PC-3 (cell line): ENCODE data around the gene SRGN.

ENCODE experiments used
- EZH2 ChIP-seq: fragments of 300-600 bp; sonication (generic); IDR thresholded peaks from one replicate; pipeline ENCODE4 v1.6.1; 2017; ENCODE audit warnings: antibody characterized with exemption, mild to moderate bottlenecking, low read length; ENCODE audit not compliant: unreplicated experiment
- EZH2phosphoT487 ChIP-seq: fragments of 300-600 bp; sonication (generic); IDR thresholded peaks from 2 replicates; pipeline ENCODE4 v1.6.1; 2018; ENCODE audit warnings: mild to moderate bottlenecking, antibody characterized with exemption, low read length, borderline replicate concordance
- TF ChIP-seq, protein P1 (sequence below): fragments of 300-600 bp; sonication (generic); conservative IDR thresholded peaks from 2 replicates; pipeline ENCODE4 v1.5.1; 2017; ENCODE audit warnings: antibody characterized with exemption, low read depth, mild to moderate bottlenecking, low read length

DNA sequence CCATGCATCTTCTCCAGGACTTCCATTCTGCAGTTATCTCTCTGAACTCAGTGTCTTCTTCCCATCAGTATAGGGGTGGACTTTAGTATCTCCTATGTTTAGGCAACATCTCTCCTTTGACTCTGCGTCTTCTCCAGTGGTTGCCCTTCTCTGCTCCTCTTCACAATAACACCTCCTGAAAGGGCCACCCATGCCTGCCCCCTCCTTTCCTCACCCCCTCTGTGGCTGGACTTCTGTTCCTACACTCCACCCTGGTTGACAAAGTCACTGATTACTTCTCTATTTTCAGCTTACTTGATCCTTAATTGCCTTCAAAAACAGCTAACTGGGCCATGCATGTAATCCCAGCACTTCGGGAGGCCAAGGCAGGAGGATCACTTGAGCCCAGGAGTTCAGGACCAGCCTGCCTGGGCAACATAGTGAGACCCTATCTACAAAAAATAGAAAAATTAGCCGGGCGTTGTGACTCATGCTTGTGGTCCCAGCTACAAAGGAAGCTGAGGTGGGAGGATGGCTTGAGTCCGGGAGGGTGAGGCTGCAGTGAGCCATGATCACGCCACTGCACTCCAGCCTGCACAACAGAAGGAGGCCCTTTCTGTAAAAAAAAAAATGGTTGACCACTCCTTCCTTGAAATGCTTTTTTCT lies 13.7 kb downstream of the SRGN start:
- TF ChIP-seq, protein P1, sequence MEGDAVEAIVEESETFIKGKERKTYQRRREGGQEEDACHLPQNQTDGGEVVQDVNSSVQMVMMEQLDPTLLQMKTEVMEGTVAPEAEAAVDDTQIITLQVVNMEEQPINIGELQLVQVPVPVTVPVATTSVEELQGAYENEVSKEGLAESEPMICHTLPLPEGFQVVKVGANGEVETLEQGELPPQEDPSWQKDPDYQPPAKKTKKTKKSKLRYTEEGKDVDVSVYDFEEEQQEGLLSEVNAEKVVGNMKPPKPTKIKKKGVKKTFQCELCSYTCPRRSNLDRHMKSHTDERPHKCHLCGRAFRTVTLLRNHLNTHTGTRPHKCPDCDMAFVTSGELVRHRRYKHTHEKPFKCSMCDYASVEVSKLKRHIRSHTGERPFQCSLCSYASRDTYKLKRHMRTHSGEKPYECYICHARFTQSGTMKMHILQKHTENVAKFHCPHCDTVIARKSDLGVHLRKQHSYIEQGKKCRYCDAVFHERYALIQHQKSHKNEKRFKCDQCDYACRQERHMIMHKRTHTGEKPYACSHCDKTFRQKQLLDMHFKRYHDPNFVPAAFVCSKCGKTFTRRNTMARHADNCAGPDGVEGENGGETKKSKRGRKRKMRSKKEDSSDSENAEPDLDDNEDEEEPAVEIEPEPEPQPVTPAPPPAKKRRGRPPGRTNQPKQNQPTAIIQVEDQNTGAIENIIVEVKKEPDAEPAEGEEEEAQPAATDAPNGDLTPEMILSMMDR: no peak
- TF ChIP-seq EZH2: no peak
- TF ChIP-seq EZH2phosphoT487: no peak
